WTC11 (cell line): ENCODE data around the gene DOC2A. TPM values are rescaled to one million over a fixed set of nuclear protein-coding genes. Genes with fewer than 3 reads are reported as not detected.

Experiments
- CBFB ChIP-seq: sonication (generic); formaldehyde crosslinking; IDR thresholded peaks from 2 replicates; pipeline ENCODE4 v1.8.1; 2022; ENCODE audit warnings: mild to moderate bottlenecking, low read depth, missing genetic modification reagents
- CREB1 ChIP-seq: sonication (generic); formaldehyde crosslinking; IDR thresholded peaks from 2 replicates; pipeline ENCODE4 v1.8.0; 2023; ENCODE audit warnings: mild to moderate bottlenecking, missing genetic modification reagents
- CREM ChIP-seq: sonication (generic); formaldehyde crosslinking; IDR thresholded peaks from 2 replicates; pipeline ENCODE4 v1.8.1; 2022; ENCODE audit warnings: mild to moderate bottlenecking, missing genetic modification reagents, moderate library complexity
- JUN ChIP-seq: sonication (generic); formaldehyde crosslinking; IDR thresholded peaks from 2 replicates; pipeline ENCODE4 v1.8.0; 2023; ENCODE audit warnings: mild to moderate bottlenecking, missing genetic modification reagents
- KAT7 ChIP-seq: sonication (generic); formaldehyde crosslinking; IDR thresholded peaks from 2 replicates; pipeline ENCODE4 v1.8.1; 2023; ENCODE audit warnings: missing genetic modification reagents, mild to moderate bottlenecking, borderline replicate concordance
- NFATC4 ChIP-seq: fragments of 250-450 bp; sonication (Bioruptor Pico); IDR thresholded peaks from 2 replicates; pipeline ENCODE4 v1.9.0; 2021; ENCODE audit warnings: mild to moderate bottlenecking
- NFE2L1 ChIP-seq: sonication (generic); formaldehyde crosslinking; IDR thresholded peaks from 2 replicates; pipeline ENCODE4 v1.8.1; 2023; ENCODE audit warnings: missing genetic modification reagents
- NFYB ChIP-seq: sonication (generic); formaldehyde crosslinking; conservative IDR thresholded peaks from 2 replicates; pipeline ENCODE4 v1.8.0; 2022; ENCODE audit warnings: low read depth, missing genetic modification reagents
- PRRX2 ChIP-seq: fragments of 250-450 bp; sonication (Bioruptor Pico); IDR thresholded peaks from 2 replicates; pipeline ENCODE4 v1.8.0; 2021; ENCODE audit warnings: mild to moderate bottlenecking
- SMAD4 ChIP-seq: sonication (generic); formaldehyde crosslinking; IDR thresholded peaks from 2 replicates; pipeline ENCODE4 v1.8.0; 2022; ENCODE audit warnings: mild to moderate bottlenecking, missing genetic modification reagents
- TCF7 ChIP-seq: sonication (generic); formaldehyde crosslinking; IDR thresholded peaks from 2 replicates; pipeline ENCODE4 v1.8.0; 2022; ENCODE audit warnings: mild to moderate bottlenecking, low read depth, missing genetic modification reagents, moderate library complexity
- ZBTB21 ChIP-seq: sonication (generic); formaldehyde crosslinking; IDR thresholded peaks from 2 replicates; pipeline ENCODE4 v1.8.1; 2023; ENCODE audit warnings: mild to moderate bottlenecking, missing genetic modification reagents, borderline replicate concordance
- ZNF263 ChIP-seq: sonication (generic); formaldehyde crosslinking; IDR thresholded peaks from 2 replicates; pipeline ENCODE4 v1.8.1; 2022; ENCODE audit warnings: low read depth, mild to moderate bottlenecking, moderate library complexity, missing genetic modification reagents
- ZNF317 ChIP-seq: sonication (generic); formaldehyde crosslinking; IDR thresholded peaks from 2 replicates; pipeline ENCODE4 v1.8.1; 2023; ENCODE audit warnings: low read depth, mild to moderate bottlenecking, moderate library complexity, missing genetic modification reagents, borderline replicate concordance
- total RNA-seq: library from RNA; stranded (reverse); gene quantifications from 3 replicates; pipeline ENCODE4 v1.2.3, GENCODE V29; 2021
- TF ChIP-seq, protein P1 (sequence below): fragments of 250-450 bp; sonication (Bioruptor Pico); conservative IDR thresholded peaks from 2 replicates; pipeline ENCODE4 v1.9.0; 2021; ENCODE audit warnings: mild to moderate bottlenecking
- TF ChIP-seq, protein P2 (sequence below): sonication (generic); formaldehyde crosslinking; IDR thresholded peaks from 2 replicates; pipeline ENCODE4 v1.8.0; 2022; ENCODE audit warnings: mild to moderate bottlenecking, missing genetic modification reagents
- TF ChIP-seq, protein P3 (sequence below): sonication (generic); formaldehyde crosslinking; IDR thresholded peaks from 2 replicates; pipeline ENCODE4 v1.8.1; 2022; ENCODE audit warnings: mild to moderate bottlenecking, moderate library complexity, missing genetic modification reagents
- TF ChIP-seq, protein P4 (sequence below): fragments of 250-450 bp; sonication (Bioruptor Pico); IDR thresholded peaks from 2 replicates; pipeline ENCODE4 v1.9.0; 2021; ENCODE audit warnings: moderate library complexity, mild to moderate bottlenecking, inconsistent platforms, borderline replicate concordance
- TF ChIP-seq, protein P5 (sequence below): sonication (generic); formaldehyde crosslinking; conservative IDR thresholded peaks from 2 replicates; pipeline ENCODE4 v1.8.1; 2022; ENCODE audit warnings: mild to moderate bottlenecking, missing genetic modification reagents
- TF ChIP-seq, protein P6 (sequence below): sonication (generic); formaldehyde crosslinking; IDR thresholded peaks from 2 replicates; pipeline ENCODE4 v1.8.1; 2022; ENCODE audit warnings: mild to moderate bottlenecking, missing genetic modification reagents, moderate library complexity, borderline replicate concordance
- TF ChIP-seq, protein P7 (sequence below): sonication (generic); formaldehyde crosslinking; IDR thresholded peaks from 2 replicates; pipeline ENCODE4 v1.8.0; 2022; ENCODE audit warnings: mild to moderate bottlenecking, missing genetic modification reagents
- TF ChIP-seq, protein P8 (sequence below): fragments of 250-450 bp; sonication (Bioruptor Pico); IDR thresholded peaks from 2 replicates; pipeline ENCODE4 v2.1.2; 2022; ENCODE audit warnings: mild to moderate bottlenecking, moderate library complexity
- TF ChIP-seq, protein P9 (sequence below): sonication (generic); formaldehyde crosslinking; IDR thresholded peaks from 2 replicates; pipeline ENCODE4 v1.8.0; 2023; ENCODE audit warnings: mild to moderate bottlenecking, missing genetic modification reagents
- TF ChIP-seq, protein P10 (sequence below): sonication (generic); formaldehyde crosslinking; IDR thresholded peaks from 2 replicates; pipeline ENCODE4 v1.8.1; 2023; ENCODE audit warnings: mild to moderate bottlenecking, missing genetic modification reagents, moderate library complexity
- TF ChIP-seq, protein P11 (sequence below): sonication (generic); formaldehyde crosslinking; IDR thresholded peaks from 2 replicates; pipeline ENCODE4 v1.8.1; 2022; ENCODE audit warnings: low read depth, missing genetic modification reagents, borderline replicate concordance

DOC2A gene
- total RNA-seq, 1 experiment from 2014 or later, result 10.8 TPM

DNA sequence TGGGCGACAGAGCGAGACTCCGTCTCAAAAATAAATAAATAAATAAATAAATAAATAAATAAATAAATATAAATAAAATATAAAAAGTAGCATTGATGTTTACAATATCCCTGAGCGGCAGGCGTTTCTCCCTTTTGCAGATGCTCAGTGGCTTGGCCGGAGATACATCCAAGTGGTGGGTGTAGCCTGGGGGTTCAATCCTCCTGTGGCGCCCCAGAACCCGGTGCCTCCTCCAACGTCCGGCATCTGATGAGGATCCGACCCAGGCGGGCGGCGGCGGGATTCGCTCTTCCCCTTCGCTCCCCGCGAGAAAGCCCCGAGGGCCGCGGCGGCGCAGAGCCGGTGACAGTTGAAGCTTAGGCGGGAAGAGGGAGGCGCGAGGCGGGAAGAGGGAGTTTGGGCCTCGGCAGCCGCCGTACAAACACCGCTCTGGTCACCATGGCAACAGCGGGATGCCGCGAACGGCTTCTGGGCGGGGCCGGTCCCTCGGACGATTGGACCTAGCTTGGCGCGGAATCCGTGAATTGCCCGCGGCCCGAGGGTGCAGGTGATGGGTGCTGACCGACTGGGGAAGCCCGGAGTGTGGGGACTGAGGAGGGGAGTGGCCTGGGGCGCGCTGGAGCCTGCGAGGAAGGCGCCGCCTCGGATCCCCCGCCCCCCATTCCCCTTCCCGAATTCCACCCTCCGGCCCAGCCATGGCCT lies 42.0 kb upstream of the DOC2A start (continued):
- TF ChIP-seq, protein P1, sequence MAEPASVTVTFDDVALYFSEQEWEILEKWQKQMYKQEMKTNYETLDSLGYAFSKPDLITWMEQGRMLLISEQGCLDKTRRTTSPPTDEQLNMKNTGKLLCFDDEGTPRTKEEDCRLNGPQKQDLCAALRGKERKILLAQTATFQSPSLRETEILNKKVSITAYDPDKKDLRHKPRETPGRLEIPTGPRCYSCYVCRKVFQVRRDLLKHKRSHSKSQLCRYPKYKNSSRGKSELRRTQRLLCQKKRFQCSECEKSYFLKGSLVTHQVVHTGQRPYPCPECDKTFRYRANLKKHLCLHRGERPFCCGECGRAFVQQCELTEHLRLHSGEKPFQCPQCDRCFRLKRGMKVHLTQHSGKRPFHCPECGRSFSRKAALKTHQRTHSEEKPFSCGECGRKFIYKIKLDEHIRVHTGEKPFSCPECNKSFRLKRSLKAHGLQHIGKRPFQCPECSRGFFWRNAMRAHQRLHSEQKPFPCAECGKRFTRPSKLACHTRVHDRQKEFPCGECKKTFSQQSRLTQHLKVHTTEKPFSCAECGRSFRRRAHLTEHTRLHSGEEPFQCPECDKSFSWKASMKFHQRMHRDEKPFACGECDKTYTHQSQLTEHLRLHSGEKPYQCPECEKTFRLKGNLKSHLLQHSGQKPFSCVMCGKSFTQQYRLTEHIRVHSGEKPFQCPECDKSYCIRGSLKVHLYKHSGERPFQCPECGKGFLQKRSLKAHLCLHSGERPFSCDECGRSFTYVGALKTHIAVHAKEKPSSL (CRISPR knock-in tag), result no peak
- TF ChIP-seq, protein P2, sequence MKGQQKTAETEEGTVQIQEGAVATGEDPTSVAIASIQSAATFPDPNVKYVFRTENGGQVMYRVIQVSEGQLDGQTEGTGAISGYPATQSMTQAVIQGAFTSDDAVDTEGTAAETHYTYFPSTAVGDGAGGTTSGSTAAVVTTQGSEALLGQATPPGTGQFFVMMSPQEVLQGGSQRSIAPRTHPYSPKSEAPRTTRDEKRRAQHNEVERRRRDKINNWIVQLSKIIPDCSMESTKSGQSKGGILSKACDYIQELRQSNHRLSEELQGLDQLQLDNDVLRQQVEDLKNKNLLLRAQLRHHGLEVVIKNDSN (CRISPR knock-in tag), result 0 out of 2 replicates have a peak, but pooled peaks have one; percentile 51
- TF ChIP-seq ZNF317 (CRISPR knock-in tag), result 0 out of 2 replicates have a peak, but pooled peaks have one; percentile 49
- TF ChIP-seq NFYB (CRISPR knock-in tag), result no peak
- no peak for TF ChIP-seq SMAD4
- peak; percentile 23; the same call in 1 of the 2 replicates for TF ChIP-seq JUN (CRISPR knock-in tag)
- TF ChIP-seq, protein P3, sequence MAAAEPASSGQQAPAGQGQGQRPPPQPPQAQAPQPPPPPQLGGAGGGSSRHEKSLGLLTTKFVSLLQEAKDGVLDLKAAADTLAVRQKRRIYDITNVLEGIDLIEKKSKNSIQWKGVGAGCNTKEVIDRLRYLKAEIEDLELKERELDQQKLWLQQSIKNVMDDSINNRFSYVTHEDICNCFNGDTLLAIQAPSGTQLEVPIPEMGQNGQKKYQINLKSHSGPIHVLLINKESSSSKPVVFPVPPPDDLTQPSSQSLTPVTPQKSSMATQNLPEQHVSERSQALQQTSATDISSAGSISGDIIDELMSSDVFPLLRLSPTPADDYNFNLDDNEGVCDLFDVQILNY (CRISPR knock-in tag), result peak; percentile 100
- no peak for TF ChIP-seq KAT7
- TF ChIP-seq, protein P4, sequence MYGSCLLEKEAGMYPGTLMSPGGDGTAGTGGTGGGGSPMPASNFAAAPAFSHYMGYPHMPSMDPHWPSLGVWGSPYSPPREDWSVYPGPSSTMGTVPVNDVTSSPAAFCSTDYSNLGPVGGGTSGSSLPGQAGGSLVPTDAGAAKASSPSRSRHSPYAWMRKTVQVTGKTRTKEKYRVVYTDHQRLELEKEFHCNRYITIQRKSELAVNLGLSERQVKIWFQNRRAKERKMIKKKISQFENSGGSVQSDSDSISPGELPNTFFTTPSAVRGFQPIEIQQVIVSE (CRISPR knock-in tag), result no peak
- TF ChIP-seq CREB1 (CRISPR knock-in tag), result peak; percentile 76; the same call in 1 of the 2 replicates
- TF ChIP-seq, protein P5, sequence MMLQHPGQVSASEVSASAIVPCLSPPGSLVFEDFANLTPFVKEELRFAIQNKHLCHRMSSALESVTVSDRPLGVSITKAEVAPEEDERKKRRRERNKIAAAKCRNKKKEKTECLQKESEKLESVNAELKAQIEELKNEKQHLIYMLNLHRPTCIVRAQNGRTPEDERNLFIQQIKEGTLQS (CRISPR knock-in tag), result no peak
- TF ChIP-seq TCF7, result 0 out of 2 replicates have a peak, but pooled peaks have one; percentile 19
- TF ChIP-seq, protein P6, sequence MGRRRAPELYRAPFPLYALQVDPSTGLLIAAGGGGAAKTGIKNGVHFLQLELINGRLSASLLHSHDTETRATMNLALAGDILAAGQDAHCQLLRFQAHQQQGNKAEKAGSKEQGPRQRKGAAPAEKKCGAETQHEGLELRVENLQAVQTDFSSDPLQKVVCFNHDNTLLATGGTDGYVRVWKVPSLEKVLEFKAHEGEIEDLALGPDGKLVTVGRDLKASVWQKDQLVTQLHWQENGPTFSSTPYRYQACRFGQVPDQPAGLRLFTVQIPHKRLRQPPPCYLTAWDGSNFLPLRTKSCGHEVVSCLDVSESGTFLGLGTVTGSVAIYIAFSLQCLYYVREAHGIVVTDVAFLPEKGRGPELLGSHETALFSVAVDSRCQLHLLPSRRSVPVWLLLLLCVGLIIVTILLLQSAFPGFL (CRISPR knock-in tag), result peak; percentile 82; the same call in 1 of the 2 replicates
- TF ChIP-seq ZBTB21 (CRISPR knock-in tag), result no peak
- TF ChIP-seq PRRX2 (CRISPR knock-in tag), result no peak
- no peak for TF ChIP-seq CBFB (CRISPR knock-in tag)
- peak; percentile 91; the same call in 1 of the 2 replicates for TF ChIP-seq NFE2L1 (CRISPR knock-in tag)
- TF ChIP-seq, protein P7, sequence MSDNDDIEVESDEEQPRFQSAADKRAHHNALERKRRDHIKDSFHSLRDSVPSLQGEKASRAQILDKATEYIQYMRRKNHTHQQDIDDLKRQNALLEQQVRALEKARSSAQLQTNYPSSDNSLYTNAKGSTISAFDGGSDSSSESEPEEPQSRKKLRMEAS (CRISPR knock-in tag), result peak; percentile 98
- TF ChIP-seq, protein P8, sequence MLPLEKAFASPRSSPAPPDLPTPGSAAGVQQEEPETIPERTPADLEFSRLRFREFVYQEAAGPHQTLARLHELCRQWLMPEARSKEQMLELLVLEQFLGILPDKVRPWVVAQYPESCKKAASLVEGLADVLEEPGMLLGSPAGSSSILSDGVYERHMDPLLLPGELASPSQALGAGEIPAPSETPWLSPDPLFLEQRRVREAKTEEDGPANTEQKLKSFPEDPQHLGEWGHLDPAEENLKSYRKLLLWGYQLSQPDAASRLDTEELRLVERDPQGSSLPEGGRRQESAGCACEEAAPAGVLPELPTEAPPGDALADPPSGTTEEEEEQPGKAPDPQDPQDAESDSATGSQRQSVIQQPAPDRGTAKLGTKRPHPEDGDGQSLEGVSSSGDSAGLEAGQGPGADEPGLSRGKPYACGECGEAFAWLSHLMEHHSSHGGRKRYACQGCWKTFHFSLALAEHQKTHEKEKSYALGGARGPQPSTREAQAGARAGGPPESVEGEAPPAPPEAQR (CRISPR knock-in tag), result no peak
- peak; percentile 43; the same call in 1 of the 2 replicates for TF ChIP-seq ZNF263 (CRISPR knock-in tag)
- TF ChIP-seq, protein P9, sequence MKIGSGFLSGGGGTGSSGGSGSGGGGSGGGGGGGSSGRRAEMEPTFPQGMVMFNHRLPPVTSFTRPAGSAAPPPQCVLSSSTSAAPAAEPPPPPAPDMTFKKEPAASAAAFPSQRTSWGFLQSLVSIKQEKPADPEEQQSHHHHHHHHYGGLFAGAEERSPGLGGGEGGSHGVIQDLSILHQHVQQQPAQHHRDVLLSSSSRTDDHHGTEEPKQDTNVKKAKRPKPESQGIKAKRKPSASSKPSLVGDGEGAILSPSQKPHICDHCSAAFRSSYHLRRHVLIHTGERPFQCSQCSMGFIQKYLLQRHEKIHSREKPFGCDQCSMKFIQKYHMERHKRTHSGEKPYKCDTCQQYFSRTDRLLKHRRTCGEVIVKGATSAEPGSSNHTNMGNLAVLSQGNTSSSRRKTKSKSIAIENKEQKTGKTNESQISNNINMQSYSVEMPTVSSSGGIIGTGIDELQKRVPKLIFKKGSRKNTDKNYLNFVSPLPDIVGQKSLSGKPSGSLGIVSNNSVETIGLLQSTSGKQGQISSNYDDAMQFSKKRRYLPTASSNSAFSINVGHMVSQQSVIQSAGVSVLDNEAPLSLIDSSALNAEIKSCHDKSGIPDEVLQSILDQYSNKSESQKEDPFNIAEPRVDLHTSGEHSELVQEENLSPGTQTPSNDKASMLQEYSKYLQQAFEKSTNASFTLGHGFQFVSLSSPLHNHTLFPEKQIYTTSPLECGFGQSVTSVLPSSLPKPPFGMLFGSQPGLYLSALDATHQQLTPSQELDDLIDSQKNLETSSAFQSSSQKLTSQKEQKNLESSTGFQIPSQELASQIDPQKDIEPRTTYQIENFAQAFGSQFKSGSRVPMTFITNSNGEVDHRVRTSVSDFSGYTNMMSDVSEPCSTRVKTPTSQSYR, result no peak
- TF ChIP-seq, protein P10, sequence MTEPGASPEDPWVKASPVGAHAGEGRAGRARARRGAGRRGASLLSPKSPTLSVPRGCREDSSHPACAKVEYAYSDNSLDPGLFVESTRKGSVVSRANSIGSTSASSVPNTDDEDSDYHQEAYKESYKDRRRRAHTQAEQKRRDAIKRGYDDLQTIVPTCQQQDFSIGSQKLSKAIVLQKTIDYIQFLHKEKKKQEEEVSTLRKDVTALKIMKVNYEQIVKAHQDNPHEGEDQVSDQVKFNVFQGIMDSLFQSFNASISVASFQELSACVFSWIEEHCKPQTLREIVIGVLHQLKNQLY (CRISPR knock-in tag), result no peak
- TF ChIP-seq CREM (CRISPR knock-in tag), result 0 out of 2 replicates have a peak, but pooled peaks have one; percentile 32
- TF ChIP-seq NFATC4 (CRISPR knock-in tag), result no peak
- TF ChIP-seq, protein P11, sequence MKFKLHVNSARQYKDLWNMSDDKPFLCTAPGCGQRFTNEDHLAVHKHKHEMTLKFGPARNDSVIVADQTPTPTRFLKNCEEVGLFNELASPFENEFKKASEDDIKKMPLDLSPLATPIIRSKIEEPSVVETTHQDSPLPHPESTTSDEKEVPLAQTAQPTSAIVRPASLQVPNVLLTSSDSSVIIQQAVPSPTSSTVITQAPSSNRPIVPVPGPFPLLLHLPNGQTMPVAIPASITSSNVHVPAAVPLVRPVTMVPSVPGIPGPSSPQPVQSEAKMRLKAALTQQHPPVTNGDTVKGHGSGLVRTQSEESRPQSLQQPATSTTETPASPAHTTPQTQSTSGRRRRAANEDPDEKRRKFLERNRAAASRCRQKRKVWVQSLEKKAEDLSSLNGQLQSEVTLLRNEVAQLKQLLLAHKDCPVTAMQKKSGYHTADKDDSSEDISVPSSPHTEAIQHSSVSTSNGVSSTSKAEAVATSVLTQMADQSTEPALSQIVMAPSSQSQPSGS (CRISPR knock-in tag), result no peak
